ENCODE measurements around the gene KRT83. TPM values are rescaled to one million over a fixed set of nuclear protein-coding genes. Genes with fewer than 3 reads are reported as not detected.

KRT83 gene
- total RNA-seq, 1 experiment from 2014 or later, result not detected

DNA sequence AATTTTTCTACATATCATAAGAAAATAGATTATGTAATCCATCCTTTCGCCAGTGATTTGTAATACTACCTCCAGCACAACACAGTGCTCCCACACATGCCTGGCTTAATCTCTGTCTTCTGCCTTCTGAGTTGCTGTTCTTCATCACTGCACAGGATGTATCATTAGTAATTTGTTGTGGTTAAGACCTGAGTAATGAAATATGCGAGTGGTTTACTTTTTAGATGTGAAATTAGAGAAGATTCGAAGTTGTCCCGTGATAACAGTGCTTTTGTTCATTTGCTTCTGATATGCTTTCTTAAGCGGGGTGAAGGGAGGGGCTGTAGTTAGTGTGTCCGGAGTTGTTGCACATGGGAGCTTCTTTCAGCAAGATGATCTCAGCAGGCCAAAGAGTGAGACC lies 28.0 kb upstream of the KRT83 start:
- H3K27me3 Mint-ChIP-seq (ENCODE audit: low read depth), result peaks cover 8% of the 10 kb centered on the region
- no peaks in the 10 kb centered on the region for H3K79me2 ChIP-seq (ENCODE audit: insufficient read depth, low read length)
- no peak overlapping the region for H3K23ac ChIP-seq (ENCODE audit: insufficient read length, low read depth, low read length)
- H2BK15ac ChIP-seq (ENCODE audit: low read depth, low read length), result no peak overlapping the region
- no peak overlapping the region for H4K8ac ChIP-seq (replicated peaks; ENCODE audit: insufficient read length, low read depth, low read length)
- no CpG with 5 or more reads among the region's 6 CpGs for WGBS (ENCODE audit: extremely low coverage, insufficient read length, low lambda C conversion rate)
- H3K56ac ChIP-seq (ENCODE audit: insufficient read length, low read depth, low read length), result no peak overlapping the region
- H3K36me3 Mint-ChIP-seq (ENCODE audit: insufficient read depth in 1 of 3, low read depth in 3 of 3), result no peaks in the 10 kb centered on the region
- H3K27ac Mint-ChIP-seq, result no peak overlapping the region
- H4K91ac ChIP-seq (ENCODE audit: insufficient read length, low read depth, low read length), result no peak overlapping the region
- H4K20me1 ChIP-seq (ENCODE audit: control insufficient read depth, insufficient read depth, insufficient read length), result no peaks in the 10 kb centered on the region
- no peaks in the 10 kb centered on the region for H3K27me3 ChIP-seq (ENCODE audit: insufficient read depth, low read length)
- no peak overlapping the region for H2BK20ac ChIP-seq (ENCODE audit: low read depth, low read length, poor library complexity, severe bottlenecking)
- H3K27ac ChIP-seq (ENCODE audit: insufficient read length, low read depth, low read length), result no peak overlapping the region
- H3K9me3 ChIP-seq (ENCODE audit: control insufficient read depth, low read depth, low read length), result no peaks in the 10 kb centered on the region
- H3K4me3 Mint-ChIP-seq, result no peak overlapping the region
- H3K4me2 ChIP-seq (ENCODE audit: insufficient read depth, insufficient read length, low read length), result no peak overlapping the region
- H4K5ac ChIP-seq (ENCODE audit: insufficient read length, low read depth, low read length), result no peak overlapping the region
- H3K18ac ChIP-seq (ENCODE audit: insufficient read length, low read depth, low read length), result no peak overlapping the region
- no peak overlapping the region for H3K14ac ChIP-seq (ENCODE audit: insufficient read depth, low read length)
- no peak overlapping the region for H2BK120ac ChIP-seq (ENCODE audit: low read depth, low read length, poor library complexity, severe bottlenecking)
- H2AFZ ChIP-seq (ENCODE audit: low read length), result no peak overlapping the region
- no peaks in the 10 kb centered on the region for H3K9me3 Mint-ChIP-seq
- H3K79me1 ChIP-seq (ENCODE audit: insufficient read depth, low read depth, low read length, poor library complexity, severe bottlenecking), result no peaks in the 10 kb centered on the region
- no peaks in the 10 kb centered on the region for H3K4me1 ChIP-seq (ENCODE audit: insufficient read depth, low read length)
- no peak overlapping the region for H2BK5ac ChIP-seq (ENCODE audit: insufficient read length, low read length)
- peaks cover 2% of the 10 kb centered on the region in 2 experiments; a peak in 2 of 4 replicates for H3K4me1 Mint-ChIP-seq
- DNase-seq, result no peak
- TF ChIP-seq, protein P1, sequence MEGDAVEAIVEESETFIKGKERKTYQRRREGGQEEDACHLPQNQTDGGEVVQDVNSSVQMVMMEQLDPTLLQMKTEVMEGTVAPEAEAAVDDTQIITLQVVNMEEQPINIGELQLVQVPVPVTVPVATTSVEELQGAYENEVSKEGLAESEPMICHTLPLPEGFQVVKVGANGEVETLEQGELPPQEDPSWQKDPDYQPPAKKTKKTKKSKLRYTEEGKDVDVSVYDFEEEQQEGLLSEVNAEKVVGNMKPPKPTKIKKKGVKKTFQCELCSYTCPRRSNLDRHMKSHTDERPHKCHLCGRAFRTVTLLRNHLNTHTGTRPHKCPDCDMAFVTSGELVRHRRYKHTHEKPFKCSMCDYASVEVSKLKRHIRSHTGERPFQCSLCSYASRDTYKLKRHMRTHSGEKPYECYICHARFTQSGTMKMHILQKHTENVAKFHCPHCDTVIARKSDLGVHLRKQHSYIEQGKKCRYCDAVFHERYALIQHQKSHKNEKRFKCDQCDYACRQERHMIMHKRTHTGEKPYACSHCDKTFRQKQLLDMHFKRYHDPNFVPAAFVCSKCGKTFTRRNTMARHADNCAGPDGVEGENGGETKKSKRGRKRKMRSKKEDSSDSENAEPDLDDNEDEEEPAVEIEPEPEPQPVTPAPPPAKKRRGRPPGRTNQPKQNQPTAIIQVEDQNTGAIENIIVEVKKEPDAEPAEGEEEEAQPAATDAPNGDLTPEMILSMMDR (conservative IDR thresholded peaks at IDR 0.05), result no peak
- H2AK5ac ChIP-seq (ENCODE audit: insufficient read length, low read length), result no peak overlapping the region
- H3K9ac ChIP-seq (ENCODE audit: extremely low read depth, insufficient read length, low read length), result no peak overlapping the region
- no peak overlapping the region for H2BK12ac ChIP-seq (ENCODE audit: insufficient read length, low read depth, low read length)
- no peak overlapping the region for H3T11ph ChIP-seq (ENCODE audit: low read length)
- no peaks in the 10 kb centered on the region for H3K23me2 ChIP-seq (ENCODE audit: insufficient read length, low read depth, low read length, poor library complexity, severe bottlenecking)
- H3K4ac ChIP-seq (ENCODE audit: low read depth, low read length), result no peak overlapping the region
